ENCODE results near the gene OGA. TPM values are rescaled to one million over a fixed set of nuclear protein-coding genes. Genes with fewer than 3 reads are reported as not detected.

Gene OGA
- total RNA-seq, 2 donors from 2014 or later = 83.3 to 110 TPM

GRCh38 chr10:101814466-101815071, 3.7 kb downstream of the OGA start:
- no peaks in the 10 kb centered on the region for H3K27me3 ChIP-seq
- no peak overlapping the region for H3K4me3 ChIP-seq
- no peak for DNase-seq
- no peak for ATAC-seq
- WGBS, 2 donors = 78 to 85% methylated on average over 8 of the region's 8 CpGs
- peaks cover 28% of the 10 kb centered on the region for H3K4me1 ChIP-seq
- TF ChIP-seq, protein P1, sequence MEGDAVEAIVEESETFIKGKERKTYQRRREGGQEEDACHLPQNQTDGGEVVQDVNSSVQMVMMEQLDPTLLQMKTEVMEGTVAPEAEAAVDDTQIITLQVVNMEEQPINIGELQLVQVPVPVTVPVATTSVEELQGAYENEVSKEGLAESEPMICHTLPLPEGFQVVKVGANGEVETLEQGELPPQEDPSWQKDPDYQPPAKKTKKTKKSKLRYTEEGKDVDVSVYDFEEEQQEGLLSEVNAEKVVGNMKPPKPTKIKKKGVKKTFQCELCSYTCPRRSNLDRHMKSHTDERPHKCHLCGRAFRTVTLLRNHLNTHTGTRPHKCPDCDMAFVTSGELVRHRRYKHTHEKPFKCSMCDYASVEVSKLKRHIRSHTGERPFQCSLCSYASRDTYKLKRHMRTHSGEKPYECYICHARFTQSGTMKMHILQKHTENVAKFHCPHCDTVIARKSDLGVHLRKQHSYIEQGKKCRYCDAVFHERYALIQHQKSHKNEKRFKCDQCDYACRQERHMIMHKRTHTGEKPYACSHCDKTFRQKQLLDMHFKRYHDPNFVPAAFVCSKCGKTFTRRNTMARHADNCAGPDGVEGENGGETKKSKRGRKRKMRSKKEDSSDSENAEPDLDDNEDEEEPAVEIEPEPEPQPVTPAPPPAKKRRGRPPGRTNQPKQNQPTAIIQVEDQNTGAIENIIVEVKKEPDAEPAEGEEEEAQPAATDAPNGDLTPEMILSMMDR (IDR thresholded peaks at IDR 0.05) = no peak
- TF ChIP-seq POLR2A (IDR thresholded peaks at IDR 0.05) = no peak
- H3K36me3 ChIP-seq (replicated peaks in 1 of 2; ENCODE audit: insufficient read depth in 1 of 2, low read depth in 2 of 2) = peaks cover 0 to 6% of the 10 kb centered on the region in 2 donors
- H3K27ac ChIP-seq = no peak overlapping the region
- no peaks in the 10 kb centered on the region for H3K9me3 ChIP-seq
- intact Hi-C loops (cut with DNase I) = no loop called here

- 67 to 73% methylated on average over 4 of the region's 4 CpGs for WGBS, 2 donors
- Histone ChIP-seq H3K36me3 (replicated peaks in 1 of 2; ENCODE audit: insufficient read depth in 1 of 2, low read depth in 2 of 2) (peaks cover 0 to 12% of the 10 kb centered on the region in 2 donors), H3K4me3 (no peak overlapping the region), H3K9me3 (no peaks in the 10 kb centered on the region), H3K27me3 (no peaks in the 10 kb centered on the region), H3K27ac (no peak overlapping the region), H3K4me1 (peaks cover 19% of the 10 kb centered on the region)
- no peak for DNase-seq
- no peak for TF ChIP-seq POLR2A (IDR thresholded peaks at IDR 0.05)
- TF ChIP-seq, protein P1 (IDR thresholded peaks at IDR 0.05) = no peak
- no peak for ATAC-seq
- intact Hi-C loops (cut with DNase I) = no loop called here
Observed at GRCh38 chr10:101812606-101813005, 5.6 kb downstream of the OGA start.

GRCh38 chr10:101807158-101807557, 11.1 kb downstream of the OGA start:
- DNase-seq (no peak), ATAC-seq (no peak)
- WGBS, 2 donors = 84% methylated on average over 1 of the region's 1 CpG
- Histone ChIP-seq H3K27ac (no peak overlapping the region), H3K4me3 (no peak overlapping the region), H3K27me3 (no peaks in the 10 kb centered on the region), H3K36me3 (replicated peaks in 1 of 2; ENCODE audit: insufficient read depth in 1 of 2, low read depth in 2 of 2) (peaks cover 4 to 37% of the 10 kb centered on the region in 2 donors), H3K9me3 (no peaks in the 10 kb centered on the region), H3K4me1 (no peaks in the 10 kb centered on the region)
- no peak for TF ChIP-seq POLR2A (IDR thresholded peaks at IDR 0.05)
- TF ChIP-seq, protein P1 (IDR thresholded peaks at IDR 0.05) = no peak
- intact Hi-C loops (cut with DNase I) = no loop called here

- Histone ChIP-seq H3K9me3 (no peaks in the 10 kb centered on the region), H3K27me3 (no peaks in the 10 kb centered on the region), H3K27ac (no peak overlapping the region), H3K4me1 (no peaks in the 10 kb centered on the region), H3K4me3 (no peak overlapping the region), H3K36me3 (replicated peaks in 1 of 2; ENCODE audit: insufficient read depth in 1 of 2, low read depth in 2 of 2) (peaks cover 11 to 47% of the 10 kb centered on the region in 2 donors)
- intact Hi-C loops (cut with DNase I) = no loop called here
- TF ChIP-seq, protein P1 (IDR thresholded peaks at IDR 0.05) = no peak
- no peak for TF ChIP-seq POLR2A (IDR thresholded peaks at IDR 0.05)
- DNase-seq (no peak), ATAC-seq (no peak)
- WGBS, 2 donors = 76 to 78% methylated on average over 4 of the region's 4 CpGs
Observed at GRCh38 chr10:101803511-101803910, 14.7 kb downstream of the OGA start.
